CD4-positive, alpha-beta memory T cell (primary cell): ENCODE data around the gene ZNF276. TPM values are rescaled to one million over a fixed set of nuclear protein-coding genes. Genes with fewer than 3 reads are reported as not detected.

Source experiments
- CTCF ChIA-PET: fragments of 350-600 bp; sonication (Branson Sonifier 250); formaldehyde crosslinking; loops from one replicate; lab custom pipeline; 2021; ENCODE audit warnings: inconsistent platforms; ENCODE audit not compliant: partially characterized antibody; lab: Charles Lee
- POLR2A ChIA-PET: fragments of 350-600 bp; sonication (Branson Sonifier 250); formaldehyde crosslinking; loops from one replicate; lab custom pipeline; 2021; ENCODE audit not compliant: partially characterized antibody; lab: Charles Lee
- DNase-seq, 5 donors: peaks; one replicate each; pipeline versions ENCODE4 v3.0.0 to v3.0.0-alpha.2; 2020 to 2022; ENCODE audit warnings: mixed read lengths in 1 of 5
- H3K27ac ChIP-seq: one replicate; pipeline ENCODE4 v1.7.0; 2013; ENCODE audit warnings: low read depth, low read length
- H3K27me3 ChIP-seq: 2 replicates; pipeline ENCODE4 v1.7.0; 2013; ENCODE audit warnings: mild to moderate bottlenecking, low read length, moderate library complexity; ENCODE audit not compliant: insufficient read depth
- H3K36me3 ChIP-seq: 2 replicates; pipeline ENCODE4 v1.7.0; 2013; ENCODE audit warnings: mild to moderate bottlenecking, low read length, moderate library complexity; ENCODE audit not compliant: insufficient read depth
- H3K4me1 ChIP-seq: 2 replicates; pipeline ENCODE4 v1.7.0; 2013; ENCODE audit warnings: mild to moderate bottlenecking, low read length, moderate library complexity; ENCODE audit not compliant: insufficient read depth
- H3K4me3 ChIP-seq, 2 donors: one replicate each; pipeline ENCODE4 v1.7.0; 2013; ENCODE audit warnings: low read length in 2 of 2, mild to moderate bottlenecking in 1 of 2
- H3K9me3 ChIP-seq, 2 donors: one replicate each; pipeline ENCODE4 v1.7.0; 2013; ENCODE audit warnings: low read length in 2 of 2, control low read depth in 1 of 2; ENCODE audit not compliant: control insufficient read depth in 1 of 2
- H3K27ac Mint-ChIP-seq, 7 donors: one replicate each; pipeline ENCODE4 v1.8.0; 2020 to 2021; ENCODE audit warnings: mixed read lengths in 7 of 7, mild to moderate bottlenecking in 6 of 7, inconsistent platforms in 3 of 7, moderate library complexity in 3 of 7
- H3K27me3 Mint-ChIP-seq, 2 donors: one replicate each; pipeline ENCODE4 v1.8.0; 2020 to 2021; ENCODE audit warnings: mixed read lengths in 2 of 2
- H3K36me3 Mint-ChIP-seq, 2 donors: one replicate each; pipeline ENCODE4 v1.8.0; 2020 to 2021; ENCODE audit warnings: mixed read lengths in 2 of 2, inconsistent platforms in 1 of 2, mild to moderate bottlenecking in 1 of 2
- H3K4me1 Mint-ChIP-seq, 4 donors: one replicate each; pipeline ENCODE4 v1.8.0; 2020 to 2021; ENCODE audit warnings: mixed read lengths in 4 of 4, mild to moderate bottlenecking in 1 of 4
- H3K4me3 Mint-ChIP-seq, 8 donors: one replicate each; pipeline ENCODE4 v1.8.0; 2020 to 2021; ENCODE audit warnings: mixed read lengths in 8 of 8, mild to moderate bottlenecking in 7 of 8, moderate library complexity in 6 of 8, inconsistent platforms in 3 of 8
- H3K9me3 Mint-ChIP-seq, 8 donors: one replicate each; pipeline ENCODE4 v1.8.0; 2020 to 2021; ENCODE audit warnings: mixed read lengths in 8 of 8, mild to moderate bottlenecking in 5 of 8, inconsistent platforms in 3 of 8, moderate library complexity in 1 of 8
- intact Hi-C: fragments of 100-400 bp; cut with micrococcal nuclease; formaldehyde crosslinking; loops from one replicate; pipeline ENCODE4 v1.15.1; 2023
- polyA plus RNA-seq, 2 donors: library from polyadenylated mRNA; unstranded; fragments of 300-500 nt; fragmentation: Illumina TruSeq; gene quantifications; one replicate each; pipeline ENCODE4 v1.2.3, GENCODE V29; 2021
- total RNA-seq, 2 experiments: library from RNA; stranded (reverse); gene quantifications; one replicate each; pipeline ENCODE4 v1.2.3, GENCODE V29; 2021

Gene ZNF276
- total and polyA plus RNA-seq, 4 experiments from 2014 or later = 9.5 to 143 (median 97.5) TPM

DNA sequence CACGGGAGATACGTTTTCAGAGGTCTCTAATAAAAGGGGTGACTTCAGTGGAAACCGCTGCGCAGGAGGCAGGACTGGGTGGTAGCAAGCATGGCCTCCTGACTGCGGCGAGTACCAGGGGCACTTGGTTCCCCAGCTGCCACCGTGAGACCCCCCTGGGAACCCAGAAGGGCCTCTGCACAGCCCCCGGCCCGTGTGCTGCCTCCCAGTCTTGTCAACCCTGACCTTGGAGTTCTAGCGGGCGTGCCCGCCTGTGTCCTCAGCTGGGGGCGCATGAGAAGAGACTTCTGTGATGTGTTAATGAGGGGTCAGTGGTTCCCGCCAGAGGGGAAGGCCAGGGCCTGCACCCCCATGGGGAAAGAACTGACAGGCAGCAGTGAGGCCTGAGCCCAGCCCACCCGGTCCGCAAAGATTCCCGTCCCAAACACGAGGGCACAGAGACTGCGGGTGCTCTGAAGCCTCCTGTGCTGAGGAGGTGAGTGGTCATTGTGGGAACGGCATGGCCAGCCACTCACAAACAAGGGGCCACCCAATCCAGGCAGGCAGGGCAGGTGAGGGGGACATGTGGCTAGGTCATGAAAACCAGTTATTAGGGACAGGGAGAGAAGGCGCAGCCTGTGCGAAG, 9.4 kb downstream of the ZNF276 start:
- H3K27me3 Mint-ChIP-seq = no peaks in the 10 kb centered on the region
- H3K36me3 Mint-ChIP-seq = peaks cover 57 to 73% of the 10 kb centered on the region in 2 donors
- Histone ChIP-seq H3K27me3 (no peaks in the 10 kb centered on the region), H3K36me3 (peaks cover 86% of the 10 kb centered on the region), H3K4me3 (no peak overlapping the region), H3K27ac (no peak overlapping the region), H3K9me3 (no peaks in the 10 kb centered on the region), H3K4me1 (peaks cover 79% of the 10 kb centered on the region)
- peaks cover 22 to 85% (median 43%) of the 10 kb centered on the region in 4 donors for H3K4me1 Mint-ChIP-seq
- ChIA-PET POLR2A (interaction anchor here (1.1 kb wide), 1 partner anchor 10 kb away, joined by 5 read pairs; the partner anchor contains the start of gene VPS9D1), CTCF (no interaction called here)
- intact Hi-C loops = no loop called here
- DNase-seq = no peak
- H3K9me3 Mint-ChIP-seq = peaks cover 0 to 2% (median 0%) of the 10 kb centered on the region in 8 donors
- H3K27ac Mint-ChIP-seq = peak overlapping the region in 2 of 7 donors; percentile 22 to 35
- H3K4me3 Mint-ChIP-seq = no peak overlapping the region

DNA sequence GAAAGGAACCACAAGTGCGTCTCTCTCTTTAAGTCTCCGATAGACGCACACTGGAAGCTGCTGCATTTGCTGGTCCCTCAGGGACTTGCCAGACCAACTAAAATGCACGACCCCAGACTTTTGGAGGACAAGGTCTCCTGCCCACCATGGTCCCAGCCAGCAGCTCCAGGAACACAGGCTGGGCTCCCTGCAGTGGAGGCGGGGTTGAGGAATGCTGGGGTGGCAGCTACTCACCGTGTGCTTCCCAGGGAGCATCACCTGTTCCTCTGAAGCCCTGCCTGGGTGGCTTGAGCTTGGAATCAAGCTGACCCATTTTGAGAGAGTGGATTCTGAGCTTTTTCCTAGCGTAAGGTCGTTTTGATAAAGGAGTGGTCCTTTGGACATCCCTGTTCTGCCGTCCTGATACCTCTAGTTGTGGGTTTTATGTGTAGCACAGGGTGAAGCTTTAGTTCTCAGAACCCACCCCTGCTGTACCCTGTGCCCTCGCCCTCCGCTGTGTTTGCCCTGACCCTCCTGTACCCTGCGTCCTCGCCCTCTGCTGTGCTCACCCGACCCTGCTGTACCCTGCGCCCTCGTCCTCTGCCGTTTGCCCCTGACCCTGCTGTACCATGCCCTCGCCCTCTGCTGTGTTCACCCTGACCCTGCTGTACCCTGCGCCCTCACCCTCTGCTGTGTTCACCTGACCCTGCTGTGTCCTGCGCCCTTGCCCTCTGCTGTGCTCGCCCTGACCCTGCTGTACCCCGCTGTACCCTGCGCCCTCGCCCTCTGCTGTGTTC, 11.0 kb downstream of the ZNF276 start:
- peaks cover 79% of the 10 kb centered on the region for H3K4me1 ChIP-seq
- H3K27ac ChIP-seq = no peak overlapping the region
- peaks cover 23 to 82% (median 45%) of the 10 kb centered on the region in 4 donors for H3K4me1 Mint-ChIP-seq
- no peaks in the 10 kb centered on the region for H3K27me3 ChIP-seq
- DNase-seq = no peak
- no peaks in the 10 kb centered on the region for H3K27me3 Mint-ChIP-seq
- CTCF ChIA-PET = interaction anchor here (0.7 to 1.6 kb wide), 2 partner anchors 27 to 32 kb away, joined by 3 to 6 read pairs; no protein-coding TSS in a partner anchor
- POLR2A ChIA-PET = interaction anchor here (0.7 to 13.4 kb wide), 4 partner anchors 7 to 96 kb away, joined by 3 to 288 read pairs (median 4); partner anchors contain the start of genes CDK10 and SPIRE2
- peaks cover 53 to 75% of the 10 kb centered on the region in 2 donors for H3K36me3 Mint-ChIP-seq
- no peaks in the 10 kb centered on the region for H3K9me3 ChIP-seq
- H3K9me3 Mint-ChIP-seq = peaks cover 0 to 2% (median 0%) of the 10 kb centered on the region in 8 donors
- H3K36me3 ChIP-seq = peaks cover 91% of the 10 kb centered on the region
- peak overlapping the region in 1 of 8 donors; percentile 21 for H3K4me3 Mint-ChIP-seq
- peak overlapping the region in 6 of 7 donors; percentile 29 to 82 (median 55) for H3K27ac Mint-ChIP-seq
- no peak overlapping the region for H3K4me3 ChIP-seq
- intact Hi-C loops = no loop called here

DNA sequence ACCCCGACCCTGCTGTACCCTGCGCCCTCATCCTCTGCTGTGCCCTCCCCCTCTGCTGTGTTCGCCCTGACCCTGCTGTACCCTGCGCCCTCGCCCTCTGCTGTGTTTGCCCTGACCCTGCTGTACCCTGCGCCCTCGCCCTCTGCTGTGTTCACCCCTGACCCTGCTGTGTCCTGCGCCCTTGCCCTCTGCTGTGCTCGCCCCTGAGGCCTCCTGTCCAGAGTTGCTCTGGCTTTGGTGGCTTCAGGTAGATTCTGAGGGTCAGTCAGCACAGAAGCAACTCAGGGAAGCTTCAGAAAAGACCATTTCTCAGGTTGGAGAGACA, 11.5 kb downstream of the ZNF276 start:
- peaks cover 79% of the 10 kb centered on the region for H3K4me1 ChIP-seq
- peak overlapping the region in 4 of 7 donors; percentile 8 to 74 (median 34) for H3K27ac Mint-ChIP-seq

DNA sequence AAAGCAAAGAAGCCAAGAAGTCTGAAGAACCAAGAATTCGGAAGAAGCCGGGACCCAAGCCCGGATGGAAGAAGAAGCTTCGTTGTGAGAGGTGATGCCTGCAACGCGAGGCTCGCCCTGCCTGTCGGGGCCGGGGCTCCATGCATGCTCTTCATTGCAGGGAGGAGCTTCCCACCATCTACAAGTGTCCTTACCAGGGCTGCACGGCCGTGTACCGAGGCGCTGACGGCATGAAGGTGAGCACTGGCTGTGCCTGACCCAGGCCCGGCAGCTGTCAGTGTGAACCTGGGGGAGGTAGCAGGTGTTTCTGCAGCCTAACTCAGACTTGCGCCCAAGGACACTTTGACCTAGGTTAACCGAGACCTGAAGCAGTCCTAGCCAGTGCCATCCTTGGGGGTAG, 12.0 kb downstream of the ZNF276 start:
- H3K36me3 Mint-ChIP-seq = peaks cover 57 to 78% of the 10 kb centered on the region in 2 donors
- peaks cover 30 to 86% (median 49%) of the 10 kb centered on the region in 4 donors for H3K4me1 Mint-ChIP-seq
- POLR2A ChIA-PET = interaction anchor here (0.8 to 13.4 kb wide), 3 partner anchors 8 to 13 kb away, joined by 3 to 288 read pairs (median 5); no protein-coding TSS in a partner anchor
- H3K27me3 Mint-ChIP-seq = no peaks in the 10 kb centered on the region
- Histone ChIP-seq H3K27me3 (no peaks in the 10 kb centered on the region), H3K27ac (no peak overlapping the region), H3K4me3 (no peak overlapping the region), H3K9me3 (no peaks in the 10 kb centered on the region), H3K4me1 (peaks cover 80% of the 10 kb centered on the region), H3K36me3 (peaks cover 92% of the 10 kb centered on the region)
- H3K4me3 Mint-ChIP-seq = peak overlapping the region in 1 of 8 donors; percentile 36
- no peak for DNase-seq
- intact Hi-C loops = no loop called here
- H3K9me3 Mint-ChIP-seq = no peaks in the 10 kb centered on the region
- peak overlapping the region in 1 of 7 donors; percentile 38 for H3K27ac Mint-ChIP-seq
- CTCF ChIA-PET = no interaction called here

More for the DNA sequence above, 11.5 kb downstream of the ZNF276 start:
- intact Hi-C loops = no loop called here
- peaks cover 90% of the 10 kb centered on the region for H3K36me3 ChIP-seq
- H3K9me3 ChIP-seq = no peaks in the 10 kb centered on the region
- H3K27me3 ChIP-seq = no peaks in the 10 kb centered on the region
- Mint-ChIP-seq H3K4me1 (peaks cover 28 to 82% (median 48%) of the 10 kb centered on the region in 4 donors), H3K36me3 (peaks cover 54 to 75% of the 10 kb centered on the region in 2 donors), H3K4me3 (peak overlapping the region in 2 of 8 donors; percentile 15 to 36), H3K9me3 (no peaks in the 10 kb centered on the region), H3K27me3 (no peaks in the 10 kb centered on the region)
- ChIA-PET CTCF (interaction anchor here (0.7 to 1.6 kb wide), 2 partner anchors 27 to 32 kb away, joined by 3 to 6 read pairs; no protein-coding TSS in a partner anchor), POLR2A (interaction anchor here (1.0 to 13.4 kb wide), 3 partner anchors 8 to 46 kb away, joined by 3 to 288 read pairs (median 5); partner anchors contain the start of gene CDK10)
- H3K27ac ChIP-seq = no peak overlapping the region
- no peak for DNase-seq
- no peak overlapping the region for H3K4me3 ChIP-seq

DNA sequence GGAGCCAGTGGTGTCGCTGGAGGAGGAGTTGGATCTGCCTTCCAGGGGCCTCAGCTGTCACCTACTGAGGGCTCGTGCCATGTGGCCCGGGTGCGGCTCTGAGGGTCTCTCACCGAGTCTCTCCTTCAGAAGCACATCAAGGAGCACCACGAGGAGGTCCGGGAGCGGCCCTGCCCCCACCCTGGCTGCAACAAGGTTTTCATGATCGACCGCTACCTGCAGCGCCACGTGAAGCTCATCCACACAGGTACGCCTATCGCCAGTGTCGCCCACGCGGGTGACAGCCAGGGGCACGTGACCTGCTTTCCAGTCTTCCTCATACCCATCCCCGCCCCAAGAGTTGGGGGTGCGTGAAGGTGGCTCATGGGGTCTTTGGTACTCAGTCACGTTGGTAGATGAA, 12.5 kb downstream of the ZNF276 start:
- Mint-ChIP-seq H3K27ac (peak overlapping the region in 1 of 7 donors; percentile 78), H3K36me3 (peaks cover 57 to 82% of the 10 kb centered on the region in 2 donors), H3K9me3 (no peaks in the 10 kb centered on the region), H3K4me1 (peaks cover 29 to 88% (median 50%) of the 10 kb centered on the region in 4 donors), H3K4me3 (no peak overlapping the region), H3K27me3 (no peaks in the 10 kb centered on the region)
- no peak overlapping the region for H3K4me3 ChIP-seq
- ChIA-PET POLR2A (interaction anchor here (0.8 to 13.4 kb wide), 3 partner anchors 9 to 14 kb away, joined by 3 to 288 read pairs (median 5); no protein-coding TSS in a partner anchor), CTCF (no interaction called here)
- intact Hi-C loops = no loop called here
- H3K4me1 ChIP-seq = peaks cover 82% of the 10 kb centered on the region
- no peak overlapping the region for H3K27ac ChIP-seq
- H3K36me3 ChIP-seq = peaks cover 94% of the 10 kb centered on the region
- no peaks in the 10 kb centered on the region for H3K27me3 ChIP-seq
- H3K9me3 ChIP-seq = no peaks in the 10 kb centered on the region
- DNase-seq = no peak

DNA sequence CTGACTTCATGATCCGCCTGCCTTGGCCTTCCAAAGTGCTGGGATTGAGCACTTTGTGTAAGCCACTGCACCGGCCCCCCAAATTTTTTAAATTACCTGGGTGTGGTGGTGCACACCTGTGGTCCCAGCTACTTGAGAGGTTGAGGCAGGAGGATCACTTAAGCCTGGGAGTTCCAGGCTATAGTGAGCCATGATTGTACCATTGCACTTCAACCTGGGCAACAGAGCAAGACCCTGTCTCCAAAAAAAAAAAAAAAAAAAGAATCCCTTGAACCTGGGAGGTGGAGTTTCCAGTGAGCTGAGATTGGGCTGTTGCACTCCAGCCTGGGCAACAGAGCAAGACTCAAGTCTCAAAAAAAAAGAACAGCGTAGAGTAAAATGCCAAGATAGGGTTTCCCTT, 15.2 kb downstream of the ZNF276 start:
- peaks cover 29 to 77% (median 46%) of the 10 kb centered on the region in 4 donors for H3K4me1 Mint-ChIP-seq
- Histone ChIP-seq H3K27ac (no peak overlapping the region), H3K36me3 (peaks cover 87% of the 10 kb centered on the region), H3K27me3 (no peaks in the 10 kb centered on the region), H3K4me1 (peaks cover 58% of the 10 kb centered on the region), H3K9me3 (no peaks in the 10 kb centered on the region), H3K4me3 (no peak overlapping the region)
- H3K4me3 Mint-ChIP-seq = peak overlapping the region in 6 of 8 donors; percentile 4 to 82 (median 54)
- no peaks in the 10 kb centered on the region for H3K27me3 Mint-ChIP-seq
- CTCF ChIA-PET = interaction anchor here (0.6 to 5.9 kb wide), 5 partner anchors 12 to 124 kb away, joined by 3 to 42 read pairs (median 5); no protein-coding TSS in a partner anchor
- H3K9me3 Mint-ChIP-seq = no peaks in the 10 kb centered on the region
- H3K27ac Mint-ChIP-seq = peak overlapping the region in 5 of 7 donors; percentile 42 to 92 (median 86)
- peaks cover 61 to 85% of the 10 kb centered on the region in 2 donors for H3K36me3 Mint-ChIP-seq
- intact Hi-C loops = no loop called here
- POLR2A ChIA-PET = interaction anchor here (0.9 to 13.4 kb wide), 5 partner anchors 11 to 36 kb away, joined by 3 to 288 read pairs (median 10); partner anchors contain the start of gene VPS9D1
- DNase-seq = no peak
